Measurements from ENCODE around the gene PRPF8.
"Not testable (repeated sequence)": the region's sequence is repeated elsewhere in the genome, so short reads cannot be mapped to it uniquely, and the experiment has no call there.

The PRPF8 gene

GRCh38 chr17:1716076-1716911 is 31.6 kb upstream of the PRPF8 start:
- DNase-seq (ENCODE audit: low read depth, low spot score): peak; percentile 100

- no peak for DNase-seq (ENCODE audit: low read depth, low spot score)
Measured at GRCh38 chr17:1715803-1716075, 31.1 kb upstream of the PRPF8 start.

- DNase-seq (ENCODE audit: low read depth, low spot score): no peak
Measured at GRCh38 chr17:1714980-1715802, 30.5 kb upstream of the PRPF8 start.

DNA sequence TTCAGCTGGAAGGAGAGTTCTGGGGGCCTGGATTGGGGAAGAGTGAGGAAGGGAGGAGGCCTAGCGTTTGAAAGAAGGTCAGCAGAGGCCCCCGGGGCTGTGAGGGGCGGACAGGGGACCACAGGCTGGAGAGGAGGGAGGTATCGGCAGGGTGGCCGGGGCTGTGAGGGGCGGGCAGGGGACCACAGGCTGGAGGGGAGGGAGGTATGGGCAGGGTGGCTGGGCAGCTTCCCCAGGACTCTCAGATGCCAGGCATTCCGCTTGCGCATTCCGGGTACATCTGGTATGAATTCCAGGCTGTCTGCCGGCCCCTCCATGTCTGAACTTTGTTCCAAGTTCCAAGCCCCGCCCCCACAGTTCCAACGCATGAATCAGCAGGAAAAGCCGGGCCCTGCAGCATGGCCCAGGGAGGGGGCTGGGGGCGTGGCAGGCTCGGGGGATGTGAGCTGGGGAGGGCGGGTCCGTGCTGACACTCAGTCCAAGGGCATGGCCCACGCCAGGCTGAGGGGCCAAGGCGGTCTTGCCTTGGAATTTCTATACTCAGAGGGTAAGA is 29.8 kb upstream of the PRPF8 start:
- no peak for DNase-seq (ENCODE audit: low read depth, low spot score)

DNA sequence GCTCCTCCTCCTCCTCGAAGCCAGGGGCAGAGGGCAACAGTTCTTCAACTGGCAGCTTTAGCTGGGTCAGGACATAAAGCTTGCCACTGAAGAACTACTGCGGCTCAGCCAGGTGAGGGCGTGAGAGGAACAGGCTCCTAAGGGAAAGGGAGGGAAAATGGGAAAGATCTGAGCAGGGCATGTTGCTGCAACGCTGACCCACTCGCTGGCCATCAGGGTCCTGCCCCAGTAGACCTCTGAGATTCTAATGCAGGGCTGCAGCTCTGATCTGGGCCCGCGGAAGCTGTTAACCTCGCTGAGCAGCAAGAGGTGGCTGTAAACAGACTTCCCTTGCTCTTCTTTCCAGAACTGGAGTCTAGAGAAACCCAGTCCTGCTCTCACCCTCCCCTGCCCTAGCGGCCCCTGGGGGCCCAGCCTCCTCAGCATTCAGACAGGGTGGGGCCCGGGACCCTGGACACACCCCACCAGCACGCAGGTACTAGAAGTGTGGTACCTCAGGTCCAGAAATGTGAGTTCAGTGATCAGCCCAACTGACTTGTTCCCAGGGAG is 29.3 kb upstream of the PRPF8 start:
- DNase-seq (ENCODE audit: low read depth, low spot score): no peak

- no peak for DNase-seq (ENCODE audit: low read depth, low spot score)
Measured at GRCh38 chr17:1713160-1713877, 28.7 kb upstream of the PRPF8 start.

DNA sequence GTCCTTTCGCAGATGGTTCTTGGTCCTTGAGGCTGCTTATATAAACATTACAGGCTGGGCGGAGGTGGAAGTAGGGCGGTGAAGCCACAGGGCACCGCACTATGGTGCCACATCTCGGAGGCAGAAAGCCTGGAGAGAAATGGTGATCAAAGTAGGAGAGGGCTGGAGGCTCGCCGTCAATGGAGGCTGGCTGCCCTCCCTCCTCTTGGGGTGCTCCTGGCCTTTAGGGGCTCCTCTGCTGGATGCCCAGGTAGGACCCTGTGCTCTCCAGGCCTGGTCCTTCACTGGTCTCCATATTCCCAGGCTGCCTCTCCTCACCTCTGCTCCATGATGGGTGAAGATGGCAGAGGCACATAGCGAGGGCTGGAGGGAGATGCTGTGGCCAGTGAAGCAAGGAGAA is 27.6 kb upstream of the PRPF8 start:
- DNase-seq (ENCODE audit: low read depth, low spot score): no peak

GRCh38 chr17:1711804-1712203 is 27.1 kb upstream of the PRPF8 start:
- DNase-seq (ENCODE audit: low read depth, low spot score): no peak

- DNase-seq (ENCODE audit: low read depth, low spot score): no peak
Measured at GRCh38 chr17:1710807-1711553, 26.3 kb upstream of the PRPF8 start.

GRCh38 chr17:1709971-1710806 is 25.5 kb upstream of the PRPF8 start, which contains the start of gene TLCD2:
Gene TLCD2, minus strand, starts transcription at chr17:1710377. Its CDS starts 135 bp downstream, at chr17:1710242.
- DNase-seq (ENCODE audit: low read depth, low spot score): no peak

GRCh38 chr17:1709403-1709951 is 24.8 kb upstream of the PRPF8 start:
- no peak for DNase-seq (ENCODE audit: low read depth, low spot score)

DNA sequence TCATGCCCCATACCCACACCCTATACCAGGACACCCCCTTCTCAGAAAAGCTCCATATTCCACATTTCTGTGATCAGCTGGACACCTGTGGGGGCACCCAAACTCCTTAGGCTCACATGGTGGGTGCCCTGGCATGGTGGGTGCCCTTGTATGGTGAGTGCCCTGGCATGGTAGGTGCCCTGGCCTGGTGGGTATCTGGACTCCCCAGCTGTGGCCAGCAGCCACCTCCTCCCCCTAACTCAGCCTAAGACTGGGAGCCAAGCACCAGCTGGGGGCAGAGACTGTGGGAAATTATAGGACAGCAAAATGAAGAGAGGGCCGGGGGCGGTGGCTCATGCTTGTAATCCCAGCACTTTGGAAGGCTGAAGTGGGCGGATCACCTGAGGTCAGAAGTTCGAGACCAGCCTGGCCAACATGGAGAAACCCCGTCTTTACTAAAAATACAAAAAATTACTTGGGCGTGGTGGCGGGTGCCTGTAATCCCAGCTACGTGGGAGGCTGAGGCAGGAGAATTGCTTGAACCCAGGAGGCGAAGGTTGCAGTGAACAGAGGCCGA is 24.2 kb upstream of the PRPF8 start:
- not testable (repeated sequence) for DNase-seq (ENCODE audit: low read depth, low spot score)

- no peak for DNase-seq (ENCODE audit: low read depth, low spot score)
Measured at GRCh38 chr17:1707107-1707506, 22.4 kb upstream of the PRPF8 start.

DNA sequence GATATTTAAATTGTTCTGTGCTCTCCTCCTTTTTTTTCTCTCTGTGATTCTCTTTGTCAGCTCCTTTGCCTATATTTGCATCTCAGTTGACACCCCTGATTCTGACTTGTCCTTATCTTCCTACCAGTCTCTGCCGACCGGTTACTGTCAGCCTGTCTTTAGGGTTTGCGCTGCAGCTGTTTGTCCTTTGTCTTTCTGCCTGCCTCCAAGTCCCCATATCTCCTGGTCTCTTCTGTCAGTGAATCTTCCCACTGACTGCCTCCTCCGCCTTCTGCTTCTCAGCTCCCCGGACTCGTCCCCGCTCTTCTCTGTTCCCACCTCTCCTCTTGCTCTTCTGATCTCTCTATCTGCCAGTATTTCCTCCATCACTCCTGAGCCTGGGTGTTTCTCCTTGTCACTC is 20.3 kb upstream of the PRPF8 start:
- no peak for DNase-seq (ENCODE audit: low read depth, low spot score)

DNA sequence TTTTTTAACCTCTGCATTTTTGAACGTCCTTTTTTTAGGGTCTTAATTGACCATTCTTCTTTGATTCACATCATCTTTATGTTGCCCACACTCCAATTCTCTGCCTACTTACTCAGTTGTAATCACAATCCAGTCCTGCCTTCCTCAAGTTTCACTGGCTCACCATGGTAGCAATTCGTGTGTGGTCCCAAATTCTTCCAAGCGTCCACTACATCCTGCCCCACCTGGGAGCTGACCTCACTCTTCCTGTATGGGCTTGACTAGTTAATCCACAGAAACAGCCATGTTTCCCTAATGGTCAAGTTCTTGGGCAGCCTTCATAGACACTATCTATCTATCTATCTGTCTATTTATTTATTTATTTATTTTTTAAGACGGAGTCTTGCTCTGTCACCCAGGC is 18.4 kb upstream of the PRPF8 start:
- DNase-seq (ENCODE audit: low read depth, low spot score): no peak

- not testable (repeated sequence) for DNase-seq (ENCODE audit: low read depth, low spot score)
Measured at GRCh38 chr17:1699891-1700290, 15.2 kb upstream of the PRPF8 start.

DNA sequence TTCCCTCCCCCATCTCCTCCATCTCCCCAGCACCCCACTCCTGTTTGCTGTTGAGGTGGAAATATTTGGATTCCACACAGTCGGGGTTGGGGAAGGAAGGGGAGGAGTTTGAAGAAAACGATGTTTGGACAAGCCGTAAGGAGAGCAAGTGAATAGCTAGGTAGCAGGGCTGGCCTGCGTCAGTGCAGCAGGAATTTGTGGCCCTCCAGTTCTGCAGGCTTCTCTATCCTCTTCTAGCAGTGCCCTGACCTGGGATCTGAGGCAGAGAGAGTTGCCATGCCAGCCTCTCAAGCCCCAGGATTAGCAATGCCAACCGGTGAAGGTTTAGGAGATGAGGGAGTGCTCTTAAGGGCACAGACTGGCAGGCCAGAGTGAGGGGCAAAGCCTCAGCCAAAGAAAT is 13.0 kb upstream of the PRPF8 start:
- no peak for DNase-seq (ENCODE audit: low read depth, low spot score)

DNA sequence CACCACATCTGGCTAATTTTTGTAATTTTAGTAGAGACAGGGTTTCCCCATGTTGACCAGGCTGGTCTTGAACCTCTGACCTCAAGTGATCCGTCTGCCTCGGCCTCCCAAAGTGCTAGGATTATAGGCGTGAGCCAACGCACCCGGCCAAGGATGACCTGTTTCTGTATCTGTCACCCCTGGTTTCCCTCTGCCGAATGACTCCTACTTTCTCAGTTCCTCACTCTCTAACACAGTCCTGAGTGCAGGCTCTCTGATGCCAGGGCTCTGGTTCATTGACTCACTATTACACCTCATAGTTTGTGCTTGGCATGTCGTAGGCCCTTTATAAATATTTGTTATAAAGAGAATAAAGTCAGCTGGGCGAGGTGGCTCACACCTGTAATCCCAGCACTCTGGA is 10.7 kb upstream of the PRPF8 start:
- no peak for DNase-seq (ENCODE audit: low read depth, low spot score)

GRCh38 chr17:1693339-1693738 is 8.7 kb upstream of the PRPF8 start:
- DNase-seq (ENCODE audit: low read depth, low spot score): no peak

Data from activated CD4-positive, CD25-positive, alpha-beta regulatory T cell treated with anti-CD3 and anti-CD28 coated beads, Interleukin-2, amount 50 U/mL, for 16 hours (primary cell).